Keratinocyte (primary cell): ENCODE measurements around the gene GLUD1.

ENCODE experiments used
- CTCF ChIP-seq, 3 experiments: IDR thresholded peaks in 1 of 3; conservative IDR thresholded peaks in 1 of 3; optimal IDR thresholded peaks in 1 of 3; 2 replicates in 2 of 3; 3 replicates in 1 of 3; pipeline versions ENCODE3 to v1.5.1; 2011; ENCODE audit warnings: low read length in 3 of 3, mild to moderate bottlenecking in 3 of 3, moderate library complexity in 2 of 3, control low read depth in 1 of 3, inconsistent platforms in 1 of 3; ENCODE audit not compliant: insufficient read depth in 2 of 3; ENCODE audit errors: extremely low read depth in 1 of 3
- EZH2 ChIP-seq: IDR thresholded peaks from one replicate; pipeline ENCODE4 v1.6.1; 2012; ENCODE audit warnings: inconsistent platforms, mild to moderate bottlenecking, low read length, moderate library complexity

GRCh38 chr10:87089746-87090145, 4.9 kb downstream of the GLUD1 start:
- TF ChIP-seq EZH2 (no peak), CTCF (optimal IDR thresholded peaks at IDR 0.05 in 1 of 3, IDR thresholded peaks at IDR 0.05 in 1 of 3, conservative IDR thresholded peaks at IDR 0.05 in 1 of 3; ENCODE audit: extremely low read depth in 1 of 3, insufficient read depth in 2 of 3, low read length in 3 of 3) (no peak)
